Neural cell (in vitro differentiated cells): ENCODE measurements around the gene MANBA.

Experiments
- EP300 ChIP-seq: fragments of 450-650 bp; conservative IDR thresholded peaks from 2 replicates; pipeline ENCODE4 v1.6.1; 2014; ENCODE audit warnings: antibody characterized with exemption, mild to moderate bottlenecking, moderate library complexity; ENCODE audit not compliant: poor library complexity, severe bottlenecking
- EZH2 ChIP-seq: fragments of 200-600, 300-800 bp; shearing (Covaris generic), sonication (generic); IDR thresholded peaks from 2 replicates; pipeline ENCODE4 v1.6.1; 2014; ENCODE audit warnings: antibody characterized with exemption, low read length, borderline replicate concordance, mild to moderate bottlenecking; ENCODE audit not compliant: insufficient read depth, poor library complexity, severe bottlenecking
- MXI1 ChIP-seq: fragments of 450-650 bp; conservative IDR thresholded peaks from 2 replicates; pipeline ENCODE4 v1.6.1; 2014; ENCODE audit warnings: antibody characterized with exemption, mild to moderate bottlenecking; ENCODE audit not compliant: poor library complexity, severe bottlenecking
- RAD21 ChIP-seq: fragments of 450-650 bp; conservative IDR thresholded peaks from 2 replicates; pipeline ENCODE4 v1.6.1; 2014; ENCODE audit warnings: antibody characterized with exemption, mild to moderate bottlenecking, moderate library complexity
- SMC3 ChIP-seq: fragments of 450-650 bp; conservative IDR thresholded peaks from 2 replicates; pipeline ENCODE4 v1.6.1; 2014; ENCODE audit warnings: antibody characterized with exemption, mild to moderate bottlenecking, moderate library complexity; ENCODE audit not compliant: poor library complexity
- TAF1 ChIP-seq: IDR thresholded peaks from 2 replicates; pipeline ENCODE4 v1.6.1; 2012; ENCODE audit warnings: low read depth
- TF ChIP-seq, protein P1 (sequence below): fragments of 450-650 bp; IDR thresholded peaks from 2 replicates; pipeline ENCODE4 v1.5.1; 2014; ENCODE audit warnings: antibody characterized with exemption, mild to moderate bottlenecking, moderate library complexity; ENCODE audit not compliant: poor library complexity, severe bottlenecking
- TF ChIP-seq, protein P2 (sequence below): IDR thresholded peaks from 2 replicates; pipeline ENCODE4 v1.6.1; 2012; ENCODE audit warnings: borderline replicate concordance

DNA sequence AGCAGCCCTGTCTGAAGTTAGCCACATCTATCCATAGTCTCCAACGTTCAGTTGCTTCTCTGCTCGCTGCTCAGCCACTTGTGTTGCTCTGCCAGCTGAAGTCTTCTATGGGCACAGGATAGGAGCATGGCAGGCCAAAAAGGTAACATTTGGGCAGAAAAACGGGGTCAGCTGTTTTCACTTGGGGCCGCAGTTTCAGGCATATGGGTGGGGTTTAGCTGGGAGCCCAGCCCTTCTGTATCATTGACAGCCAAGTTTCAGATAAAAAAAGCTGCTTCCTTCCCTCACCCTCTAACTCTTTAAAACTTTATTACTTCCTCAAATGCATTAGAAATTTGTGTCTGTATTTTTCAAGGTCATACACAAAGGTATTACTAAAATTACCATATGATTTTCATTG lies 18.4 kb upstream of the MANBA start:
- TF ChIP-seq SMC3 (no peak), EZH2 (no peak), TAF1 (no peak), EP300 (no peak), MXI1 (no peak), RAD21 (no peak)
- TF ChIP-seq, protein P1, sequence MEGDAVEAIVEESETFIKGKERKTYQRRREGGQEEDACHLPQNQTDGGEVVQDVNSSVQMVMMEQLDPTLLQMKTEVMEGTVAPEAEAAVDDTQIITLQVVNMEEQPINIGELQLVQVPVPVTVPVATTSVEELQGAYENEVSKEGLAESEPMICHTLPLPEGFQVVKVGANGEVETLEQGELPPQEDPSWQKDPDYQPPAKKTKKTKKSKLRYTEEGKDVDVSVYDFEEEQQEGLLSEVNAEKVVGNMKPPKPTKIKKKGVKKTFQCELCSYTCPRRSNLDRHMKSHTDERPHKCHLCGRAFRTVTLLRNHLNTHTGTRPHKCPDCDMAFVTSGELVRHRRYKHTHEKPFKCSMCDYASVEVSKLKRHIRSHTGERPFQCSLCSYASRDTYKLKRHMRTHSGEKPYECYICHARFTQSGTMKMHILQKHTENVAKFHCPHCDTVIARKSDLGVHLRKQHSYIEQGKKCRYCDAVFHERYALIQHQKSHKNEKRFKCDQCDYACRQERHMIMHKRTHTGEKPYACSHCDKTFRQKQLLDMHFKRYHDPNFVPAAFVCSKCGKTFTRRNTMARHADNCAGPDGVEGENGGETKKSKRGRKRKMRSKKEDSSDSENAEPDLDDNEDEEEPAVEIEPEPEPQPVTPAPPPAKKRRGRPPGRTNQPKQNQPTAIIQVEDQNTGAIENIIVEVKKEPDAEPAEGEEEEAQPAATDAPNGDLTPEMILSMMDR, result no peak
- TF ChIP-seq, protein P2, sequence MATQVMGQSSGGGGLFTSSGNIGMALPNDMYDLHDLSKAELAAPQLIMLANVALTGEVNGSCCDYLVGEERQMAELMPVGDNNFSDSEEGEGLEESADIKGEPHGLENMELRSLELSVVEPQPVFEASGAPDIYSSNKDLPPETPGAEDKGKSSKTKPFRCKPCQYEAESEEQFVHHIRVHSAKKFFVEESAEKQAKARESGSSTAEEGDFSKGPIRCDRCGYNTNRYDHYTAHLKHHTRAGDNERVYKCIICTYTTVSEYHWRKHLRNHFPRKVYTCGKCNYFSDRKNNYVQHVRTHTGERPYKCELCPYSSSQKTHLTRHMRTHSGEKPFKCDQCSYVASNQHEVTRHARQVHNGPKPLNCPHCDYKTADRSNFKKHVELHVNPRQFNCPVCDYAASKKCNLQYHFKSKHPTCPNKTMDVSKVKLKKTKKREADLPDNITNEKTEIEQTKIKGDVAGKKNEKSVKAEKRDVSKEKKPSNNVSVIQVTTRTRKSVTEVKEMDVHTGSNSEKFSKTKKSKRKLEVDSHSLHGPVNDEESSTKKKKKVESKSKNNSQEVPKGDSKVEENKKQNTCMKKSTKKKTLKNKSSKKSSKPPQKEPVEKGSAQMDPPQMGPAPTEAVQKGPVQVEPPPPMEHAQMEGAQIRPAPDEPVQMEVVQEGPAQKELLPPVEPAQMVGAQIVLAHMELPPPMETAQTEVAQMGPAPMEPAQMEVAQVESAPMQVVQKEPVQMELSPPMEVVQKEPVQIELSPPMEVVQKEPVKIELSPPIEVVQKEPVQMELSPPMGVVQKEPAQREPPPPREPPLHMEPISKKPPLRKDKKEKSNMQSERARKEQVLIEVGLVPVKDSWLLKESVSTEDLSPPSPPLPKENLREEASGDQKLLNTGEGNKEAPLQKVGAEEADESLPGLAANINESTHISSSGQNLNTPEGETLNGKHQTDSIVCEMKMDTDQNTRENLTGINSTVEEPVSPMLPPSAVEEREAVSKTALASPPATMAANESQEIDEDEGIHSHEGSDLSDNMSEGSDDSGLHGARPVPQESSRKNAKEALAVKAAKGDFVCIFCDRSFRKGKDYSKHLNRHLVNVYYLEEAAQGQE, result no peak
